Ishikawa (cell line): ENCODE results near the gene ARHGAP19.

Experiments used
- CEBPB ChIP-seq: IDR thresholded peaks from 2 replicates; pipeline ENCODE4 v1.6.1; 2012
- CREB1 ChIP-seq: IDR thresholded peaks from 2 replicates; pipeline ENCODE4 v1.6.1; 2012; ENCODE audit warnings: low read depth
- EGR1 ChIP-seq: IDR thresholded peaks from 2 replicates; pipeline ENCODE4 v1.6.1; 2012
- EP300 ChIP-seq: IDR thresholded peaks from 2 replicates; pipeline ENCODE4 v1.6.1; 2012; ENCODE audit warnings: borderline replicate concordance
- FOXM1 ChIP-seq: IDR thresholded peaks from 2 replicates; pipeline ENCODE4 v1.6.1; 2012; ENCODE audit warnings: low read depth, borderline replicate concordance
- NFIC ChIP-seq: IDR thresholded peaks from 2 replicates; pipeline ENCODE4 v1.6.1; 2012
- RAD21 ChIP-seq: IDR thresholded peaks from 2 replicates; pipeline ENCODE4 v1.6.1; 2012; ENCODE audit warnings: low read depth
- TAF1 ChIP-seq: IDR thresholded peaks from 2 replicates; pipeline ENCODE4 v1.6.1; 2012; ENCODE audit warnings: low read depth, mild to moderate bottlenecking
- TCF12 ChIP-seq: IDR thresholded peaks from 2 replicates; pipeline ENCODE4 v1.6.1; 2012; ENCODE audit warnings: low read depth
- TEAD4 ChIP-seq: IDR thresholded peaks from 2 replicates; pipeline ENCODE4 v1.6.1; 2012
- YY1 ChIP-seq: IDR thresholded peaks from 2 replicates; pipeline ENCODE4 v1.6.1; 2012; ENCODE audit warnings: low read depth
- ZBTB7A ChIP-seq: IDR thresholded peaks from 2 replicates; pipeline ENCODE4 v1.6.1; 2012; ENCODE audit warnings: low read depth
- TF ChIP-seq, protein P1 (sequence below): IDR thresholded peaks from 2 replicates; pipeline ENCODE4 v1.6.1; 2012
- TF ChIP-seq, protein P2 (sequence below): IDR thresholded peaks from 2 replicates; pipeline ENCODE4 v1.6.1; 2012
- TF ChIP-seq, protein P3 (sequence below): IDR thresholded peaks from 2 replicates; pipeline ENCODE4 v1.6.1; 2012; ENCODE audit warnings: low read depth, mild to moderate bottlenecking

The ARHGAP19 gene

DNA sequence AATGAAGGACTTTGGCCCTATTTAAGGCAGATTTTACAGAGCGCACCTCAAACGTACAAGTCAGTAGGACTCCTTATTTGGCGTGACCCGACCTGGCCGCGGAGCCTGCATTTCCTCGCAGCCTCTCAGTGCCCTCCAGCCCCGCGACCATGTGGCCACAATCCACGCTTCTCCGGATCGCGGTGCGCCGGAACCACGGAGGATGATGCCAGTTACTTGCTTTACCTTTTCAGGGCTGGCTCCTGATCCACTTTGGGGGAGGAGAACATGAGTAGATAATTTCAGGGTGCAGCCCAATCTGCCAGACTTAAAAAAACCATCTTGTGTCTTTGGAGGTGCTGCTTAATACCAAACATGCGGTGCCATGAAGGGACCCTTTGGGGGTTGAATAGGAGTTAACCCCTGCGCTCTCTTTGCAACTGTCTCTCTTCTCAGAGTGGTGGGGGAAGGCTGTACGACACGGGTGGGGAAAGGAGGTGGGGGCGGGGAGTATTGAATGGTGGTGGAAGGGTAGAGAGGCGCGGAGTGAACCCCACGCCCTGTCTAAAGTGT is 28.1 kb upstream of the ARHGAP19 start:
- no peak for TF ChIP-seq ZBTB7A
- TF ChIP-seq, protein P1, sequence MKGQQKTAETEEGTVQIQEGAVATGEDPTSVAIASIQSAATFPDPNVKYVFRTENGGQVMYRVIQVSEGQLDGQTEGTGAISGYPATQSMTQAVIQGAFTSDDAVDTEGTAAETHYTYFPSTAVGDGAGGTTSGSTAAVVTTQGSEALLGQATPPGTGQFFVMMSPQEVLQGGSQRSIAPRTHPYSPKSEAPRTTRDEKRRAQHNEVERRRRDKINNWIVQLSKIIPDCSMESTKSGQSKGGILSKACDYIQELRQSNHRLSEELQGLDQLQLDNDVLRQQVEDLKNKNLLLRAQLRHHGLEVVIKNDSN, result no peak
- no peak for TF ChIP-seq EGR1
- no peak for TF ChIP-seq TEAD4
- no peak for TF ChIP-seq TCF12
- TF ChIP-seq EP300, result no peak
- TF ChIP-seq FOXM1, result no peak
- no peak for TF ChIP-seq NFIC
- TF ChIP-seq YY1, result no peak
- TF ChIP-seq RAD21, result no peak
- TF ChIP-seq CEBPB, result no peak
- TF ChIP-seq, protein P2, sequence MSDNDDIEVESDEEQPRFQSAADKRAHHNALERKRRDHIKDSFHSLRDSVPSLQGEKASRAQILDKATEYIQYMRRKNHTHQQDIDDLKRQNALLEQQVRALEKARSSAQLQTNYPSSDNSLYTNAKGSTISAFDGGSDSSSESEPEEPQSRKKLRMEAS, result no peak
- no peak for TF ChIP-seq TAF1

DNA sequence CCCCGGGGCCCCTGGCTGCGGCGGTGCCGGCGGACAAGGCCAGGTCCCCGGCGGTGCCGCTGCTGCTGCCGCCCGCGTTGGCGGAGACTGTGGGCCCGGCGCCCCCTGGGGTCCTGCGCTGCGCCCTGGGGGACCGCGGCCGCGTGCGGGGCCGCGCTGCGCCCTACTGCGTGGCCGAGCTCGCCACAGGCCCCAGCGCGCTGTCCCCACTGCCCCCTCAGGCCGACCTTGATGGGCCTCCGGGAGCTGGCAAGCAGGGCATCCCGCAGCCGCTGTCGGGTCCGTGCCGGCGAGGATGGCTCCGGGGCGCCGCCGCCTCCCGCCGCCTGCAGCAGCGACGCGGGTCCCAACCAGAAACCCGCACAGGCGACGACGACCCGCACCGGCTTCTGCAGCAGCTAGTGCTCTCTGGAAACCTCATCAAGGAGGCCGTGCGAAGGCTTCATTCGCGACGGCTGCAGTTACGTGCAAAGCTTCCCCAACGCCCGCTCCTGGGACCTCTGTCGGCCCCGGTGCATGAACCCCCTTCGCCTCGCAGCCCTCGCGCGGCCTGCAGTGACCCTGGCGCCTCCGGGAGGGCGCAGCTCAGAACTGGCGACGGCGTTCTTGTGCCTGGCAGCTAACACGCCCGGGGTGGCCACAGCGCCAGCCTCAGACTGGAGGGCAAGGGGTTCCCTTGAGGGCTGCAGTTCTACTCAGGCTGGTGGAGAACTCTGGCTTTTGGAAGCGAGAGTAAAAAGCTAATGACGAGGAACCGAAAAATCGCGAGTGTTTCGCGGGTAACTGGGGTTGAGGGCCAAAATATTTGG is 27.4 kb upstream of the ARHGAP19 start:
- no peak for TF ChIP-seq NFIC
- no peak for TF ChIP-seq ZBTB7A
- TF ChIP-seq, protein P3, sequence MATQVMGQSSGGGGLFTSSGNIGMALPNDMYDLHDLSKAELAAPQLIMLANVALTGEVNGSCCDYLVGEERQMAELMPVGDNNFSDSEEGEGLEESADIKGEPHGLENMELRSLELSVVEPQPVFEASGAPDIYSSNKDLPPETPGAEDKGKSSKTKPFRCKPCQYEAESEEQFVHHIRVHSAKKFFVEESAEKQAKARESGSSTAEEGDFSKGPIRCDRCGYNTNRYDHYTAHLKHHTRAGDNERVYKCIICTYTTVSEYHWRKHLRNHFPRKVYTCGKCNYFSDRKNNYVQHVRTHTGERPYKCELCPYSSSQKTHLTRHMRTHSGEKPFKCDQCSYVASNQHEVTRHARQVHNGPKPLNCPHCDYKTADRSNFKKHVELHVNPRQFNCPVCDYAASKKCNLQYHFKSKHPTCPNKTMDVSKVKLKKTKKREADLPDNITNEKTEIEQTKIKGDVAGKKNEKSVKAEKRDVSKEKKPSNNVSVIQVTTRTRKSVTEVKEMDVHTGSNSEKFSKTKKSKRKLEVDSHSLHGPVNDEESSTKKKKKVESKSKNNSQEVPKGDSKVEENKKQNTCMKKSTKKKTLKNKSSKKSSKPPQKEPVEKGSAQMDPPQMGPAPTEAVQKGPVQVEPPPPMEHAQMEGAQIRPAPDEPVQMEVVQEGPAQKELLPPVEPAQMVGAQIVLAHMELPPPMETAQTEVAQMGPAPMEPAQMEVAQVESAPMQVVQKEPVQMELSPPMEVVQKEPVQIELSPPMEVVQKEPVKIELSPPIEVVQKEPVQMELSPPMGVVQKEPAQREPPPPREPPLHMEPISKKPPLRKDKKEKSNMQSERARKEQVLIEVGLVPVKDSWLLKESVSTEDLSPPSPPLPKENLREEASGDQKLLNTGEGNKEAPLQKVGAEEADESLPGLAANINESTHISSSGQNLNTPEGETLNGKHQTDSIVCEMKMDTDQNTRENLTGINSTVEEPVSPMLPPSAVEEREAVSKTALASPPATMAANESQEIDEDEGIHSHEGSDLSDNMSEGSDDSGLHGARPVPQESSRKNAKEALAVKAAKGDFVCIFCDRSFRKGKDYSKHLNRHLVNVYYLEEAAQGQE, result no peak
- no peak for TF ChIP-seq TAF1
- TF ChIP-seq EP300, result no peak
- TF ChIP-seq, protein P2, result no peak
- TF ChIP-seq TEAD4, result no peak
- TF ChIP-seq CEBPB, result no peak
- TF ChIP-seq TCF12, result no peak
- TF ChIP-seq FOXM1, result no peak
- no peak for TF ChIP-seq EGR1
- TF ChIP-seq YY1, result no peak
- TF ChIP-seq RAD21, result no peak
- TF ChIP-seq, protein P1, result no peak
- TF ChIP-seq CREB1, result no peak

DNA sequence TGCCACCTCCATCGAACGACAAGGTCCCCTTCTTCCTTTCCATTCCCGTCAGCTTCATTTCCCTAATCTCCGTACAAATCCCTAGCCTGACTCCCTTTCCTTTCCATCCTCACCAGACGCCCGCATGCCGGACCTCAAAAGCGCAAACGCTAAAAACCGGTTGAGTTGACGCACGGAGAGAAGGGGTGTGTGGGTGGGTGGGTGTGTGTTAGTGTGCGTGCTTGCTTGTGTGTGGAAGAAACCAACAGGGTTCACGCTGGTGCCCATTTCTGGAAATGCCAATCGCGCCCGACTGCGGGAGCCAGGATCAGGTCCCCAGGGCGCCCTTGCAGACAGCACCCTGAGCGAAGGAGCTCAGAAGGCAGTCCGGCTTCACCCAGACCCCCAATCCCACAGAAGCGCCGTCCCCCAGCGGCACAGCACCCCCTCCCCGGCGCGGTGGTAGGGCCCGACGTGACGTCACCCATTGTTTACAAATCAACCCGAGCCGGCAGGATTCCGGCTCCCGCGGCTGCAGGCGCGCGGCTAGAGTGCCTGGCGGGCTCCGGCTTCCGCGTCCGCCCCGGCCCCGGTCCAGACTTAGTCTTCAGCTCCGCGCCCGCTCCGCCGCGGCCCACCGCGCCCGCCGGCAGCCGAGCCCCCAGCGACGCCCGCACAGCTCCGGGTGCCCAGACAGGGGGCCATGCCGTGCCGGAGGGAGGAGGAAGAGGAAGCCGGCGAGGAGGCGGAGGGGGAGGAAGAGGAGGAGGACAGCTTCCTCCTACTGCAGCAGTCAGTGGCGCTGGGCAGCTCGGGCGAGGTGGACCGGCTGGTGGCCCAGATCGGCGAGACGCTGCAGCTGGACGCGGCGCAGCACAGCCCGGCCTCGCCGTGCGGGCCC is 26.6 kb upstream of the ARHGAP19 start, which contains the start of gene FRAT1:
FRAT1 (plus strand) TSS at position 500 of the 880 bp plus-strand sequence; CDS start at position 683, 183 bp downstream.
- TF ChIP-seq, protein P2, result peak; percentile 91
- TF ChIP-seq CREB1 (peak; percentile 85), YY1 (no peak), TCF12 (peak; percentile 21; the same call in 1 of the 2 replicates), TEAD4 (peak; percentile 30; the same call in 1 of the 2 replicates), CEBPB (no peak), ZBTB7A (no peak; the same call in none of the 2 replicates), RAD21 (no peak), NFIC (no peak), FOXM1 (no peak), EP300 (peak; percentile 61; the same call in 1 of the 2 replicates), EGR1 (peak; percentile 91), TAF1 (peak; percentile 68; the same call in 1 of the 2 replicates)
- TF ChIP-seq, protein P3, result no peak
- TF ChIP-seq, protein P1, result no peak

DNA sequence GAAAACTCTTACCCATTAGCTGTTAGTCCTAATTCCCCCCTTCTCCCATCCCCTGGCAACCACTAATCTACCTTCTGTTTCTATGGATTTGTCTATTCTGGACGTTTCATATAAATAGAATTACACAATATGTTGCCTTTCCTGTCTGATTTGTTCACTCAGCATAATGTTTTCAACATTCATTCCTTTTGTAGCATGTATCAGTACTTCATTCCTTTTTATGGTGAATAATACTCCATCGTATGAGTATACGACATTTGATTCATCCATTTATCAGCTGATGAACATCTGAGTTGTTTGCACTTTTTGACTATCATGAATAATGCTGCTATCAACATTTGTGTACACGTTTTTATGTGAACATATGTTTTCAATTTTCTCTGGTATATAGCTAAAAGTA is 22.2 kb upstream of the ARHGAP19 start:
- no peak for TF ChIP-seq CREB1
